Measurements from ENCODE around the gene SFXN1.

Gene SFXN1

GRCh38 chr5:175569701-175570100, 91.3 kb downstream of the SFXN1 start:
- Histone ChIP-seq H3K27me3 (ENCODE audit: insufficient read depth, low read length, poor library complexity, severe bottlenecking) (no peaks in the 10 kb centered on the region), H3K9me2 (replicated peaks; ENCODE audit: low read depth, low read length) (no peaks in the 10 kb centered on the region), H3K79me2 (ENCODE audit: insufficient read depth, low read length) (no peaks in the 10 kb centered on the region), H3K9me3 (ENCODE audit: insufficient read depth, low read depth, low read length) (no peaks in the 10 kb centered on the region), H3F3A (ENCODE audit: low read depth) (no peaks in the 10 kb centered on the region), H2AFZ (ENCODE audit: low read length) (no peak overlapping the region), H3K4me1 (ENCODE audit: insufficient read depth, low read length, poor library complexity, severe bottlenecking) (no peaks in the 10 kb centered on the region), H3K4me3 (ENCODE audit: low read length, poor library complexity, severe bottlenecking) (no peak overlapping the region), H3K36me3 (ENCODE audit: insufficient read depth, low read length) (no peaks in the 10 kb centered on the region), H4K20me1 (ENCODE audit: insufficient read depth, low read length, poor library complexity, severe bottlenecking) (no peaks in the 10 kb centered on the region), H3K9ac (ENCODE audit: low read depth, low read length, poor library complexity, severe bottlenecking) (no peak overlapping the region), H3K4me2 (ENCODE audit: low read depth, low read length, poor library complexity, severe bottlenecking) (no peak overlapping the region)
- TF ChIP-seq EZH2phosphoT487 (IDR thresholded peaks at IDR 0.05; ENCODE audit: borderline replicate concordance), result no peak
- no peak for TF ChIP-seq CTCF (conservative IDR thresholded peaks at IDR 0.05; ENCODE audit: low read length)

GRCh38 chr5:175572886-175573285, 94.5 kb downstream of the SFXN1 start:
- no peak overlapping the region for H3K9ac ChIP-seq (ENCODE audit: low read depth, low read length, poor library complexity, severe bottlenecking)
- H3K36me3 ChIP-seq (ENCODE audit: insufficient read depth, low read length), result no peaks in the 10 kb centered on the region
- H3K4me1 ChIP-seq (ENCODE audit: insufficient read depth, low read length, poor library complexity, severe bottlenecking), result no peaks in the 10 kb centered on the region
- H3K79me2 ChIP-seq (ENCODE audit: insufficient read depth, low read length), result no peaks in the 10 kb centered on the region
- no peaks in the 10 kb centered on the region for H3K27me3 ChIP-seq (ENCODE audit: insufficient read depth, low read length, poor library complexity, severe bottlenecking)
- no peak overlapping the region for H3K4me2 ChIP-seq (ENCODE audit: low read depth, low read length, poor library complexity, severe bottlenecking)
- TF ChIP-seq CTCF (conservative IDR thresholded peaks at IDR 0.05; ENCODE audit: low read length) (no peak), EZH2phosphoT487 (IDR thresholded peaks at IDR 0.05; ENCODE audit: borderline replicate concordance) (no peak)
- H3K4me3 ChIP-seq (ENCODE audit: low read length, poor library complexity, severe bottlenecking), result no peak overlapping the region
- H3K9me2 ChIP-seq (replicated peaks; ENCODE audit: low read depth, low read length), result no peaks in the 10 kb centered on the region
- H2AFZ ChIP-seq (ENCODE audit: low read length), result no peak overlapping the region
- no peaks in the 10 kb centered on the region for H3K9me3 ChIP-seq (ENCODE audit: insufficient read depth, low read depth, low read length)
- H4K20me1 ChIP-seq (ENCODE audit: insufficient read depth, low read length, poor library complexity, severe bottlenecking), result no peaks in the 10 kb centered on the region
- no peaks in the 10 kb centered on the region for H3F3A ChIP-seq (ENCODE audit: low read depth)

- Histone ChIP-seq H3F3A (ENCODE audit: low read depth) (no peaks in the 10 kb centered on the region), H2AFZ (ENCODE audit: low read length) (no peak overlapping the region), H3K9me2 (replicated peaks; ENCODE audit: low read depth, low read length) (no peaks in the 10 kb centered on the region), H3K9me3 (ENCODE audit: insufficient read depth, low read depth, low read length) (no peaks in the 10 kb centered on the region), H3K79me2 (ENCODE audit: insufficient read depth, low read length) (no peaks in the 10 kb centered on the region), H3K36me3 (ENCODE audit: insufficient read depth, low read length) (no peaks in the 10 kb centered on the region), H3K4me1 (ENCODE audit: insufficient read depth, low read length, poor library complexity, severe bottlenecking) (no peaks in the 10 kb centered on the region), H3K9ac (ENCODE audit: low read depth, low read length, poor library complexity, severe bottlenecking) (no peak overlapping the region), H4K20me1 (ENCODE audit: insufficient read depth, low read length, poor library complexity, severe bottlenecking) (no peaks in the 10 kb centered on the region), H3K4me3 (ENCODE audit: low read length, poor library complexity, severe bottlenecking) (no peak overlapping the region), H3K4me2 (ENCODE audit: low read depth, low read length, poor library complexity, severe bottlenecking) (no peak overlapping the region), H3K27me3 (ENCODE audit: insufficient read depth, low read length, poor library complexity, severe bottlenecking) (no peaks in the 10 kb centered on the region)
- TF ChIP-seq CTCF (conservative IDR thresholded peaks at IDR 0.05; ENCODE audit: low read length), result no peak
- TF ChIP-seq EZH2phosphoT487 (IDR thresholded peaks at IDR 0.05; ENCODE audit: borderline replicate concordance), result no peak
These were observed 95.3 kb downstream of the SFXN1 start for GRCh38 chr5:175573493-175574269.

Data from Loucy (cell line).